H1 (cell line): ENCODE data around the gene PTPRC. TPM values are rescaled to one million over a fixed set of nuclear protein-coding genes. Genes with fewer than 3 reads are reported as not detected.

ENCODE experiments used
- CTCF ChIA-PET: fragments of 300-600 bp; sonication (Branson Sonifier 250); formaldehyde crosslinking; loops from one replicate; lab custom pipeline; 2021; ENCODE audit not compliant: partially characterized antibody; lab: Charles Lee
- POLR2A ChIA-PET: fragments of 300-600 bp; sonication (Branson Sonifier 250); formaldehyde crosslinking; loops from one replicate; lab custom pipeline; 2021; ENCODE audit warnings: inconsistent platforms; ENCODE audit not compliant: partially characterized antibody; lab: Charles Lee
- DNase-seq, 2 experiments: peaks; one replicate each; pipeline versions ENCODE4 v3.0.0 to v3.0.0-alpha.2; 2010 to 2022; ENCODE audit warnings: low spot score in 2 of 2, low read depth in 1 of 2, mixed read lengths in 1 of 2
- FAIRE-seq: peaks from 2 replicates; lab custom pipeline; 2011; peaks lifted over from hg19 to GRCh38; lab: Jason Lieb, UNC
- H2AFZ ChIP-seq: 2 replicates; pipeline ENCODE4 v1.8.1; 2012; ENCODE audit warnings: low read length, inconsistent platforms
- H2AK5ac ChIP-seq: 2 replicates; pipeline ENCODE4 v1.6.1; 2013; ENCODE audit warnings: low read depth, low read length
- H2BK120ac ChIP-seq: replicated peaks from 2 replicates; pipeline ENCODE3; 2013; ENCODE audit warnings: low read depth, low read length, inconsistent platforms
- H2BK12ac ChIP-seq: 2 replicates; pipeline ENCODE4 v1.6.1; 2013; ENCODE audit warnings: low read depth, low read length
- H2BK15ac ChIP-seq: 2 replicates; pipeline ENCODE4 v1.6.1; 2013; ENCODE audit warnings: low read length
- H2BK20ac ChIP-seq: 2 replicates; pipeline ENCODE4 v1.6.1; 2013; ENCODE audit warnings: low read length
- H2BK5ac ChIP-seq: 2 replicates; pipeline ENCODE4 v1.6.1; 2013; ENCODE audit warnings: low read depth, low read length
- H3K14ac ChIP-seq: 2 replicates; pipeline ENCODE4 v1.6.1; 2013; ENCODE audit warnings: inconsistent platforms; ENCODE audit not compliant: insufficient read length
- H3K18ac ChIP-seq: 2 replicates; pipeline ENCODE4 v1.6.1; 2013; ENCODE audit warnings: low read length; ENCODE audit errors: extremely low read depth
- H3K23ac ChIP-seq: 2 replicates; pipeline ENCODE4 v1.6.1; 2013; ENCODE audit warnings: inconsistent platforms; ENCODE audit not compliant: insufficient read length
- H3K23me2 ChIP-seq: 2 replicates; pipeline ENCODE4 v1.6.1; 2013; ENCODE audit warnings: low read depth, low read length
- H3K27ac ChIP-seq: 2 replicates; pipeline ENCODE4 v1.6.1; 2011; ENCODE audit warnings: low read depth, low read length, inconsistent platforms
- H3K27me3 ChIP-seq, 4 experiments: replicated peaks in 1 of 4; 1 replicate in 1 of 4; 2 replicates in 3 of 4; pipeline versions ENCODE4 v1.6.1 to v1.8.1; 2011 to 2013; ENCODE audit warnings: low read length in 3 of 4, mild to moderate bottlenecking in 3 of 4, inconsistent platforms in 2 of 4, mixed read lengths in 2 of 4, moderate library complexity in 1 of 4; ENCODE audit not compliant: control insufficient read depth in 3 of 4, insufficient read depth in 3 of 4; ENCODE audit errors: extremely low read depth in 1 of 4
- H3K36me3 ChIP-seq, 4 experiments: 2 replicates each; pipeline versions ENCODE4 v1.6.1 to v1.8.1; 2011 to 2013; ENCODE audit warnings: mild to moderate bottlenecking in 4 of 4, low read length in 3 of 4, moderate library complexity in 2 of 4, control low read depth in 1 of 4, inconsistent platforms in 1 of 4; ENCODE audit not compliant: insufficient read depth in 4 of 4, control insufficient read depth in 2 of 4
- H3K4ac ChIP-seq: replicated peaks from 2 replicates; pipeline ENCODE3; 2013; ENCODE audit warnings: low read length, low read depth, mixed read lengths, inconsistent platforms; ENCODE audit not compliant: insufficient read length
- H3K4me1 ChIP-seq, 4 experiments: replicated peaks in 1 of 4; 1 replicate in 1 of 4; 2 replicates in 3 of 4; pipeline versions ENCODE4 v1.6.1 to v1.8.1; 2011 to 2013; ENCODE audit warnings: low read length in 3 of 4, inconsistent platforms in 2 of 4, mixed read lengths in 1 of 4; ENCODE audit not compliant: insufficient read depth in 4 of 4, control insufficient read depth in 3 of 4
- H3K4me2 ChIP-seq, 2 experiments: 2 replicates each; pipeline versions ENCODE4 v1.6.1 to v1.8.1; 2011 to 2013; ENCODE audit warnings: low read depth in 2 of 2, low read length in 2 of 2, control low read depth in 1 of 2, inconsistent platforms in 1 of 2, mild to moderate bottlenecking in 1 of 2; ENCODE audit not compliant: insufficient read depth in 1 of 2
- H3K4me3 ChIP-seq, 4 experiments: fragments of 200-600, 300-600 bp in 1 of 4; sonication (generic), shearing (Covaris generic), sonication (Bioruptor Twin) in 1 of 4; 2 replicates each; pipeline versions ENCODE4 v1.5.1 to v1.8.1; 2011 to 2016; ENCODE audit warnings: low read length in 4 of 4, low read depth in 3 of 4, control low read depth in 2 of 4, inconsistent platforms in 2 of 4, mild to moderate bottlenecking in 2 of 4, mixed read lengths in 1 of 4, moderate library complexity in 1 of 4; ENCODE audit not compliant: insufficient read depth in 2 of 4; ENCODE audit errors: extremely low read depth in 1 of 4
- H3K56ac ChIP-seq: replicated peaks from 2 replicates; pipeline ENCODE3; 2013; ENCODE audit warnings: low read depth, mild to moderate bottlenecking, mixed read lengths, low read length, inconsistent platforms; ENCODE audit not compliant: insufficient read length
- H3K79me1 ChIP-seq: 2 replicates; pipeline ENCODE4 v1.6.1; 2013; ENCODE audit warnings: low read depth, low read length, control low read depth
- H3K79me2 ChIP-seq, 2 experiments: 2 replicates each; pipeline versions ENCODE4 v1.6.1 to v1.8.1; 2012 to 2013; ENCODE audit warnings: low read length in 2 of 2, mild to moderate bottlenecking in 2 of 2, inconsistent platforms in 1 of 2; ENCODE audit not compliant: insufficient read depth in 2 of 2, control insufficient read depth in 1 of 2
- H3K9ac ChIP-seq, 4 experiments: replicated peaks in 1 of 4; 1 replicate in 1 of 4; 2 replicates in 3 of 4; pipeline versions ENCODE4 v1.6.1 to v1.8.1; 2011 to 2013; ENCODE audit warnings: low read depth in 3 of 4, low read length in 3 of 4, control low read depth in 2 of 4, mild to moderate bottlenecking in 2 of 4, moderate library complexity in 2 of 4, inconsistent platforms in 1 of 4; ENCODE audit errors: extremely low read depth in 1 of 4
- H3K9me3 ChIP-seq, 2 experiments: 2 replicates each; pipeline versions ENCODE4 v1.6.1 to v1.8.1; 2012 to 2013; ENCODE audit warnings: mild to moderate bottlenecking in 2 of 2, moderate library complexity in 2 of 2, control low read depth in 1 of 2, inconsistent platforms in 1 of 2, low read depth in 1 of 2, low read length in 1 of 2, mixed read lengths in 1 of 2; ENCODE audit not compliant: insufficient read depth in 2 of 2
- H4K20me1 ChIP-seq, 2 experiments: replicated peaks in 1 of 2; 2 replicates each; pipeline versions ENCODE3 to v1.8.1; 2011 to 2013; ENCODE audit warnings: inconsistent platforms in 2 of 2, low read length in 2 of 2, mild to moderate bottlenecking in 1 of 2; ENCODE audit not compliant: insufficient read depth in 2 of 2, control insufficient read depth in 1 of 2
- H4K5ac ChIP-seq: 2 replicates; pipeline ENCODE4 v1.6.1; 2013; ENCODE audit warnings: low read length, low read depth, mixed read lengths, inconsistent platforms; ENCODE audit not compliant: insufficient read length
- H4K8ac ChIP-seq: 2 replicates; pipeline ENCODE4 v1.8.0; 2013; ENCODE audit warnings: mild to moderate bottlenecking, moderate library complexity, low read length, inconsistent platforms; ENCODE audit not compliant: insufficient read depth; ENCODE audit errors: extremely low read depth
- H4K91ac ChIP-seq: replicated peaks from 2 replicates; pipeline ENCODE3; 2013; ENCODE audit warnings: low read length, mixed read lengths, inconsistent platforms; ENCODE audit not compliant: insufficient read length
- BRCA1 ChIP-seq: IDR thresholded peaks from 2 replicates; pipeline ENCODE4 v1.6.1; 2012; ENCODE audit warnings: low read depth, low read length, improper control_type of control experiment
- GTF2F1 ChIP-seq: IDR thresholded peaks from 2 replicates; pipeline ENCODE4 v1.6.1; 2012; ENCODE audit warnings: low read depth, low read length, improper control_type of control experiment, borderline replicate concordance
- KDM4A ChIP-seq: IDR thresholded peaks from one replicate; pipeline ENCODE4 v1.7.1; 2012; ENCODE audit warnings: low read depth, mild to moderate bottlenecking, moderate library complexity, low read length, inconsistent platforms; ENCODE audit not compliant: severe bottlenecking
- KDM5A ChIP-seq: fragments of 200-600 bp; IDR thresholded peaks from 2 replicates; pipeline ENCODE4 v1.7.1; 2012; ENCODE audit warnings: mild to moderate bottlenecking, low read length, inconsistent platforms, mixed read lengths
- MAFK ChIP-seq: IDR thresholded peaks from 2 replicates; pipeline ENCODE4 v1.6.1; 2012; ENCODE audit warnings: low read depth, mild to moderate bottlenecking, improper control_type of control experiment, low read length
- POLR2AphosphoS5 ChIP-seq: IDR thresholded peaks from 2 replicates; pipeline ENCODE4 v1.6.1; 2011; ENCODE audit warnings: low read depth, low read length
- RBBP5 ChIP-seq: IDR thresholded peaks from 2 replicates; pipeline ENCODE4 v1.7.1; 2012; ENCODE audit warnings: low read depth, mild to moderate bottlenecking, inconsistent platforms, low read length, moderate library complexity, borderline replicate concordance
- RXRA ChIP-seq: IDR thresholded peaks from 2 replicates; pipeline ENCODE4 v1.6.1; 2011; ENCODE audit warnings: low read depth, mild to moderate bottlenecking, low read length, moderate library complexity; ENCODE audit not compliant: insufficient read depth
- WGBS, 2 experiments: shearing (Covaris generic) in 1 of 2; methylation state at CpG; one replicate each; pipeline versions ENCODE4 v1.1.6 to v1.1.7; 2013 to 2015; ENCODE audit warnings: low lambda C conversion rate in 2 of 2, mixed read lengths in 2 of 2, inconsistent platforms in 1 of 2, low coverage in 1 of 2, missing lambda C conversion rate in 1 of 2; ENCODE audit not compliant: insufficient replicate concordance in 2 of 2, insufficient coverage in 1 of 2, insufficient read length in 1 of 2; ENCODE audit errors: extremely low coverage in 1 of 2, missing lambda C conversion rate in 1 of 2; 5-methylcytosine and 5-hydroxymethylcytosine counted together
- polyA plus RNA-seq, 7 experiments: library from polyadenylated mRNA; depleted of rRNA in 3 of 7; stranded (reverse) in 5 of 7; unstranded in 2 of 7; fragments of >200 nt in 5 of 7; fragments of 200-250 nt in 2 of 7; gene quantifications; 1 replicate in 5 of 7; 2 replicates in 1 of 7; 4 replicates in 1 of 7; pipeline versions ENCODE4 v1.2.1 to v1.2.3, GENCODE V29; 2011 to 2013; ENCODE audit warnings: missing spikeins in 2 of 7, mixed read lengths in 2 of 7
- total RNA-seq: library from RNA; stranded (reverse); fragmentation: NEBNext Ultra II Directional; extraction: Animal tissue kit (Norgen Biotek cat#: 25700); gene quantifications from 2 replicates; pipeline ENCODE4 v1.2.1, GENCODE V29; 2021
- TF ChIP-seq, protein P1 (sequence below): IDR thresholded peaks from 2 replicates; pipeline ENCODE4 v1.6.1; 2011; ENCODE audit warnings: low read depth, mild to moderate bottlenecking, low read length; ENCODE audit not compliant: insufficient read depth
- TF ChIP-seq, protein P2 (sequence below): IDR thresholded peaks from 2 replicates; pipeline ENCODE4 v1.6.1; 2012; ENCODE audit warnings: inconsistent platforms
- TF ChIP-seq, protein P3 (sequence below), 3 experiments: IDR thresholded peaks; 1 replicate in 2 of 3; 2 replicates in 1 of 3; pipeline versions ENCODE4 v1.5.1 to v1.6.1; 2011; ENCODE audit warnings: low read length in 3 of 3, mild to moderate bottlenecking in 3 of 3, inconsistent platforms in 2 of 3, low read depth in 1 of 3, moderate library complexity in 1 of 3; ENCODE audit not compliant: insufficient read depth in 1 of 3; ENCODE audit errors: control extremely low read depth in 1 of 3

PTPRC gene
- total and polyA plus RNA-seq, 2 of the 8 experiments (the other 6 are each of a cell fraction or from before 2014, with no cell fraction given), result 0.05 TPM; not detected in 1

DNA sequence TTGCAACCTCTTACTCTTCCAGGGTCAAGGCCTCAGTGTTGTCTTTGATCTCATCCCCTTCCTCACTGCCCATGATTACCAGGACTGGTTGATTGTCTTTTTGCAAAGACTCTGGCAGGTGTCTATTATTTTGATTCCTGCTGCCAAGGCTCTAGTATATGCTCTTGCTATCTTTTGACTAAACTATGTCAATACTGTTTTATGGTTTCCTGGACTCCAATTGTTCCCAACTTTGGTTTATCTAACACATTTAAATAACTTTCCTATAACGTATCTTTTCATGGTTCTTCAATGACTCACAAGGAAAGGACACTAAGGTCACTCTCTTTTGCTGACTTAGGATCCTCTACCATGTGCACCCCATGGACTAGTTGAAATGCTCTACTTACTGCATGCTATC lies 141.5 kb downstream of the PTPRC start:
- DNase-seq (no peak), FAIRE-seq (no peak)
- no peak overlapping the region for H4K5ac ChIP-seq
- H2BK20ac ChIP-seq, result no peak overlapping the region
- no peaks in the 10 kb centered on the region for H3K23me2 ChIP-seq
- no peak overlapping the region for H2BK15ac ChIP-seq
- H3K56ac ChIP-seq, result no peak overlapping the region
- H3K9ac ChIP-seq, result no peak overlapping the region
- no peaks in the 10 kb centered on the region for H3K79me1 ChIP-seq
- H3K4me2 ChIP-seq, result no peak overlapping the region
- no peak overlapping the region for H3K4ac ChIP-seq
- H2BK5ac ChIP-seq, result no peak overlapping the region
- no peak overlapping the region for H3K14ac ChIP-seq
- H2AFZ ChIP-seq, result no peak overlapping the region
- peaks cover 0 to 5% (median 0%) of the 10 kb centered on the region in 4 experiments; a peak in 2 of 7 replicates for H3K4me1 ChIP-seq
- no peaks in the 10 kb centered on the region for H3K36me3 ChIP-seq
- H3K9me3 ChIP-seq, result no peaks in the 10 kb centered on the region
- ChIA-PET POLR2A (no interaction called here), CTCF (no interaction called here)
- no peak overlapping the region for H2AK5ac ChIP-seq
- H3K23ac ChIP-seq, result no peak overlapping the region
- no peak overlapping the region for H3K4me3 ChIP-seq
- H4K20me1 ChIP-seq, result no peaks in the 10 kb centered on the region
- 87% methylated on average over 1 of the region's 1 CpG; no CpG with 5 or more reads in 1 of the 2 experiments for WGBS, 2 experiments
- H3K18ac ChIP-seq, result no peak overlapping the region
- H2BK12ac ChIP-seq, result no peak overlapping the region
- no peak overlapping the region for H3K27ac ChIP-seq
- no peak overlapping the region for H4K8ac ChIP-seq
- H4K91ac ChIP-seq, result no peak overlapping the region
- no peak overlapping the region for H2BK120ac ChIP-seq
- H3K79me2 ChIP-seq, result no peaks in the 10 kb centered on the region
- H3K27me3 ChIP-seq, result no peaks in the 10 kb centered on the region
- no peak for TF ChIP-seq RBBP5
- TF ChIP-seq, protein P1, sequence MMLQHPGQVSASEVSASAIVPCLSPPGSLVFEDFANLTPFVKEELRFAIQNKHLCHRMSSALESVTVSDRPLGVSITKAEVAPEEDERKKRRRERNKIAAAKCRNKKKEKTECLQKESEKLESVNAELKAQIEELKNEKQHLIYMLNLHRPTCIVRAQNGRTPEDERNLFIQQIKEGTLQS, result no peak
- no peak for TF ChIP-seq BRCA1
- TF ChIP-seq KDM4A, result no peak
- TF ChIP-seq KDM5A, result no peak
- TF ChIP-seq, protein P2, sequence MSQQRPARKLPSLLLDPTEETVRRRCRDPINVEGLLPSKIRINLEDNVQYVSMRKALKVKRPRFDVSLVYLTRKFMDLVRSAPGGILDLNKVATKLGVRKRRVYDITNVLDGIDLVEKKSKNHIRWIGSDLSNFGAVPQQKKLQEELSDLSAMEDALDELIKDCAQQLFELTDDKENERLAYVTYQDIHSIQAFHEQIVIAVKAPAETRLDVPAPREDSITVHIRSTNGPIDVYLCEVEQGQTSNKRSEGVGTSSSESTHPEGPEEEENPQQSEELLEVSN, result no peak
- TF ChIP-seq GTF2F1, result no peak
- TF ChIP-seq, protein P3, sequence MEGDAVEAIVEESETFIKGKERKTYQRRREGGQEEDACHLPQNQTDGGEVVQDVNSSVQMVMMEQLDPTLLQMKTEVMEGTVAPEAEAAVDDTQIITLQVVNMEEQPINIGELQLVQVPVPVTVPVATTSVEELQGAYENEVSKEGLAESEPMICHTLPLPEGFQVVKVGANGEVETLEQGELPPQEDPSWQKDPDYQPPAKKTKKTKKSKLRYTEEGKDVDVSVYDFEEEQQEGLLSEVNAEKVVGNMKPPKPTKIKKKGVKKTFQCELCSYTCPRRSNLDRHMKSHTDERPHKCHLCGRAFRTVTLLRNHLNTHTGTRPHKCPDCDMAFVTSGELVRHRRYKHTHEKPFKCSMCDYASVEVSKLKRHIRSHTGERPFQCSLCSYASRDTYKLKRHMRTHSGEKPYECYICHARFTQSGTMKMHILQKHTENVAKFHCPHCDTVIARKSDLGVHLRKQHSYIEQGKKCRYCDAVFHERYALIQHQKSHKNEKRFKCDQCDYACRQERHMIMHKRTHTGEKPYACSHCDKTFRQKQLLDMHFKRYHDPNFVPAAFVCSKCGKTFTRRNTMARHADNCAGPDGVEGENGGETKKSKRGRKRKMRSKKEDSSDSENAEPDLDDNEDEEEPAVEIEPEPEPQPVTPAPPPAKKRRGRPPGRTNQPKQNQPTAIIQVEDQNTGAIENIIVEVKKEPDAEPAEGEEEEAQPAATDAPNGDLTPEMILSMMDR (IDR thresholded peaks at IDR 0.05; ENCODE audit: control extremely low read depth in 1 of 3, insufficient read depth in 1 of 3, low read depth in 1 of 3, low read length in 3 of 3), result no peak
- no peak for TF ChIP-seq POLR2AphosphoS5
- TF ChIP-seq MAFK, result no peak
- no peak for TF ChIP-seq RXRA
